Measurements from ENCODE around the gene PUS10. TPM values are rescaled to one million over a fixed set of nuclear protein-coding genes. Genes with fewer than 3 reads are reported as not detected.

PUS10 gene
- total and polyA plus RNA-seq, 2 of the 8 experiments (the other 6 are each of a cell fraction or from before 2014, with no cell fraction given) = 1.3 to 3.1 TPM

DNA sequence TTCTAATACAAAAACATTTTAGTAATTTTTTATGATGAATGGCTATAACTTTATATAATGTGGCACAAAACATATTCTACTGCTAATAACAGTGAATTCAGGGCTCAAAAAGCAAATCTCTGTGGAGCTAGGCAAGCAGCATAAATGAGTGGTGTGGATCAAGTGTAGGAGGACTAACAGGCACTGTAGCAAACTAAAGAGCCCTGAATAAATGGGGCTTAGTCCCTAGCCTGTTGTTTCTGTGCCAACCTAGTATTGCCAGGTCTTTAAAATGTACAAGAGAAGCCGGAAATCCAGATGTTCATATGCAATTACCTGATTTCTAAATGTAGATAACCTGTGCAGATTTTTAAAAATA, 118.2 kb downstream of the PUS10 start:
- Histone ChIP-seq H3K27ac (ENCODE audit: low read depth, low read length) (no peak overlapping the region), H3K18ac (ENCODE audit: extremely low read depth, low read length) (no peak overlapping the region), H3K4me2 (ENCODE audit: insufficient read depth in 1 of 2, low read depth in 2 of 2, low read length in 2 of 2) (no peak overlapping the region), H4K20me1 (replicated peaks in 1 of 2; ENCODE audit: control insufficient read depth in 1 of 2, insufficient read depth in 2 of 2, low read length in 2 of 2) (no peaks in the 10 kb centered on the region), H4K8ac (ENCODE audit: extremely low read depth, insufficient read depth, low read length) (no peak overlapping the region), H3K9me3 (ENCODE audit: insufficient read depth in 2 of 2, low read depth in 1 of 2, low read length in 1 of 2) (no peaks in the 10 kb centered on the region), H3K4ac (replicated peaks; ENCODE audit: insufficient read length, low read depth, low read length) (no peak overlapping the region), H4K91ac (replicated peaks; ENCODE audit: insufficient read length, low read length) (no peak overlapping the region), H3K36me3 (ENCODE audit: control insufficient read depth in 2 of 4, insufficient read depth in 4 of 4, low read length in 3 of 4) (no peaks in the 10 kb centered on the region), H2BK120ac (replicated peaks; ENCODE audit: low read depth, low read length) (no peak overlapping the region), H3K23me2 (ENCODE audit: low read depth, low read length) (no peaks in the 10 kb centered on the region), H3K14ac (ENCODE audit: insufficient read length) (no peak overlapping the region), H2AK5ac (ENCODE audit: low read depth, low read length) (no peak overlapping the region), H3K27me3 (replicated peaks in 1 of 4; ENCODE audit: control insufficient read depth in 3 of 4, extremely low read depth in 1 of 4, insufficient read depth in 3 of 4, low read length in 3 of 4) (no peaks in the 10 kb centered on the region), H2BK12ac (ENCODE audit: low read depth, low read length) (no peak overlapping the region), H3K4me3 (ENCODE audit: extremely low read depth in 1 of 4, insufficient read depth in 2 of 4, low read depth in 3 of 4, low read length in 4 of 4) (no peak overlapping the region), H3K4me1 (replicated peaks in 1 of 4; ENCODE audit: control insufficient read depth in 3 of 4, insufficient read depth in 4 of 4, low read length in 3 of 4) (no peaks in the 10 kb centered on the region), H2BK15ac (ENCODE audit: low read length) (no peak overlapping the region), H2BK20ac (ENCODE audit: low read length) (no peak overlapping the region), H2AFZ (ENCODE audit: low read length) (no peak overlapping the region), H3K79me1 (ENCODE audit: low read depth, low read length) (no peaks in the 10 kb centered on the region), H3K23ac (ENCODE audit: insufficient read length) (no peak overlapping the region), H4K5ac (ENCODE audit: insufficient read length, low read depth, low read length) (no peak overlapping the region), H2BK5ac (ENCODE audit: low read depth, low read length) (no peak overlapping the region), H3K56ac (replicated peaks; ENCODE audit: insufficient read length, low read depth, low read length) (no peak overlapping the region), H3K9ac (replicated peaks in 1 of 4; ENCODE audit: extremely low read depth in 1 of 4, low read depth in 3 of 4, low read length in 3 of 4) (no peak overlapping the region), H3K79me2 (ENCODE audit: control insufficient read depth in 1 of 2, insufficient read depth in 2 of 2, low read length in 2 of 2) (no peaks in the 10 kb centered on the region)
- WGBS, 2 experiments (ENCODE audit: extremely low coverage in 1 of 2, insufficient coverage in 1 of 2, insufficient read length in 1 of 2, insufficient replicate concordance in 2 of 2, low coverage in 1 of 2, low lambda C conversion rate in 2 of 2, missing lambda C conversion rate in 1 of 2) = 82% methylated on average over 1 of the region's 1 CpG; no CpG with 5 or more reads in 1 of the 2 experiments
- no peak for FAIRE-seq
- TF ChIP-seq, protein P1, sequence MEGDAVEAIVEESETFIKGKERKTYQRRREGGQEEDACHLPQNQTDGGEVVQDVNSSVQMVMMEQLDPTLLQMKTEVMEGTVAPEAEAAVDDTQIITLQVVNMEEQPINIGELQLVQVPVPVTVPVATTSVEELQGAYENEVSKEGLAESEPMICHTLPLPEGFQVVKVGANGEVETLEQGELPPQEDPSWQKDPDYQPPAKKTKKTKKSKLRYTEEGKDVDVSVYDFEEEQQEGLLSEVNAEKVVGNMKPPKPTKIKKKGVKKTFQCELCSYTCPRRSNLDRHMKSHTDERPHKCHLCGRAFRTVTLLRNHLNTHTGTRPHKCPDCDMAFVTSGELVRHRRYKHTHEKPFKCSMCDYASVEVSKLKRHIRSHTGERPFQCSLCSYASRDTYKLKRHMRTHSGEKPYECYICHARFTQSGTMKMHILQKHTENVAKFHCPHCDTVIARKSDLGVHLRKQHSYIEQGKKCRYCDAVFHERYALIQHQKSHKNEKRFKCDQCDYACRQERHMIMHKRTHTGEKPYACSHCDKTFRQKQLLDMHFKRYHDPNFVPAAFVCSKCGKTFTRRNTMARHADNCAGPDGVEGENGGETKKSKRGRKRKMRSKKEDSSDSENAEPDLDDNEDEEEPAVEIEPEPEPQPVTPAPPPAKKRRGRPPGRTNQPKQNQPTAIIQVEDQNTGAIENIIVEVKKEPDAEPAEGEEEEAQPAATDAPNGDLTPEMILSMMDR (IDR thresholded peaks at IDR 0.05; ENCODE audit: control extremely low read depth in 1 of 3, insufficient read depth in 1 of 3, low read depth in 1 of 3, low read length in 3 of 3) = no peak
- TF ChIP-seq TCF12 (IDR thresholded peaks at IDR 0.05; ENCODE audit: low read depth, low read length) (no peak), POLR2A (IDR thresholded peaks at IDR 0.05; ENCODE audit: control extremely low read depth in 1 of 2, low read depth in 2 of 2, low read length in 2 of 2) (no peak), TBP (IDR thresholded peaks at IDR 0.05; ENCODE audit: low read depth, low read length) (no peak), CTBP2 (IDR thresholded peaks at IDR 0.05; ENCODE audit: borderline replicate concordance, insufficient read depth, insufficient read length, low read length) (no peak), FOSL1 (IDR thresholded peaks at IDR 0.05; ENCODE audit: insufficient read depth, low read depth, low read length) (no peak), RBBP5 (IDR thresholded peaks at IDR 0.05; ENCODE audit: borderline replicate concordance, low read depth, low read length) (no peak), CBX8 (IDR thresholded peaks at IDR 0.05; ENCODE audit: borderline replicate concordance, low read depth, low read length) (no peak), KDM1A (IDR thresholded peaks at IDR 0.05; ENCODE audit: borderline replicate concordance, low read length) (no peak), SUZ12 (IDR thresholded peaks at IDR 0.05; ENCODE audit: low read length) (no peak), JUN (IDR thresholded peaks at IDR 0.05; ENCODE audit: low read depth, low read length) (no peak), TAF7 (optimal IDR thresholded peaks at IDR 0.05; ENCODE audit: borderline replicate concordance, low read depth, low read length) (no peak)
- no peak for DNase-seq (ENCODE audit: low read depth in 1 of 2, low spot score in 2 of 2)
- ChIA-PET POLR2A (ENCODE audit: partially characterized antibody) (no interaction called here), CTCF (ENCODE audit: partially characterized antibody) (interaction anchor here (0.8 kb wide), 1 partner anchor 12 kb away, joined by 3 read pairs; no protein-coding TSS in a partner anchor)
